Measurements from ENCODE around the gene MARCHF3.
"Not testable (repeated sequence)": the region's sequence is repeated elsewhere in the genome, so short reads cannot be mapped to it uniquely, and the experiment has no call there.

The MARCHF3 gene

GRCh38 chr5:127011153-127011552 lies 19.2 kb downstream of the MARCHF3 start:
- DNase-seq = no peak

GRCh38 chr5:127010362-127010761 lies 20.0 kb downstream of the MARCHF3 start:
- DNase-seq = no peak

DNA sequence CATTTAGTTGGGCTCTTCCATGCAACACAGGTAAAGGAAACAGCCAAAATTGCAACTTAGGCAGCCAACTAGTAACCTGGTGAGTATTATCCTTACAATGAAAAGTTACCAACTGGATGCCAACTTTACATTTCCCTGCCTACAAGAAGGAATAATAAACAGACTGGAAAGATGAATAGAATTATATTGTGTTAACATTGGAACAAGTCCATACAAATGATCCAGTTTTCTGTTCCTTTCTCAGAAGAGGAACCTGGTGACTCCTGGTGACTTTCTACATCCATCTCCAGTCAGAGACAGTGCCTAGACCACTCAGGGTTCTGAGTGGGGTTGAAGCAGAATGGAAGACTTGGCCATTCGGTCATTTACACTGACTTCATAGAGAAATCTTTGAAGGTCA lies 20.6 kb downstream of the MARCHF3 start:
- no peak for DNase-seq

GRCh38 chr5:127008300-127008975 lies 21.9 kb downstream of the MARCHF3 start:
- no peak for DNase-seq

- no peak for DNase-seq
Measured at GRCh38 chr5:127007522-127007921, 22.8 kb downstream of the MARCHF3 start.

GRCh38 chr5:127006744-127007143 lies 23.6 kb downstream of the MARCHF3 start:
- DNase-seq = no peak

- not testable (repeated sequence) for DNase-seq
Measured at GRCh38 chr5:127005282-127005681, 25.1 kb downstream of the MARCHF3 start.

- no peak for DNase-seq
Measured at GRCh38 chr5:127004721-127005120, 25.6 kb downstream of the MARCHF3 start.

GRCh38 chr5:127003798-127004495 lies 26.4 kb downstream of the MARCHF3 start:
- DNase-seq = no peak

DNA sequence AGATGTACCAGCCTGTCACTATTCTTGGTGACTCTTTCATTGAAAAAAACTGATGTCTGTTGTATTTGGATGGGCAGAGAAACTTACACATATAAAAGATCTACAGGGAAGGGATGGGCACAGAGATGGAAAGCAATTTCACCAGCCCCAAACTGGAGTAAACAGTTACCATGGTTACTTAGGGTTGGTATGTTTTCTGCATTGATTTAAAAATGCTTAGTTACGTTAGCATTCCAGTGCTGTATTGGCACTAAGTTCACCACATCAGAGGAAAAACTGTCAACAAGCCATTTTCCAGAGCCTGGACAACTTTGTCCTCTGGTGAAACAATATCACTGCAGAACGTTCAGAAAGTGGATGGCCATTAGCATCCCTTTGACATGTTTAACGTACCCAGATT lies 28.0 kb downstream of the MARCHF3 start:
- no peak for DNase-seq

- DNase-seq = no peak
Measured at GRCh38 chr5:127001621-127002296, 28.6 kb downstream of the MARCHF3 start.

DNA sequence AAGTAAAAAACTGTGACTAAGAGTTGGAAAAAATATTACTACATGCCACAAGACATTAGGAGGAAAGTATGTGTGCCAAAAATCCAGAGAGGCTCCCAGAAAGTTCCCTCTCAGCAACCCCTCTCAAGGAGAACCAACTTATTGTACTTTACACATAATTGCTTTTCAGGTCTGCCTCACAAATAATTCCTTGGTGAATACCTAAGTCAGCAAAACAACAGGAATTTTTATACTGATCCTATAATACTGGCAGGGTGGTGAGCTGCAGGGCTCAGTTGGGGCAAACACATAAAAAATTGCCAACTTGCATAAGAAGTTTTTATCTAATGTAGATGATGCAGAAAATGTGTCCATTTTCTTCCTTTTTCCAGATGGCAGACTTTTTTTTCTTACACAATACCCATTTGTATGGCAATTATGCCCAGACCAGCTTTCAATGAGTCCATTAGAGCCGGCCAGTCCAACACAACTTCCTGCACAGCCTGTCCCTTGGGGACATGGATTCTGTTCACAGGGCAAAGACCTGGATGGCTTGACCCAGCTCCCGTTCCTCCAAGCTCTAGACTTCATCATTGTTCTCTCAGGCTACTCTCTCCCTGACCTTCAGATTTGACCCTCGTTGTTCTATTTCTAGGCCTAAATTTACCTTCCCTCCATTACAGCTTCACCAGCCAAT lies 31.3 kb downstream of the MARCHF3 start:
- no peak for DNase-seq

DNA sequence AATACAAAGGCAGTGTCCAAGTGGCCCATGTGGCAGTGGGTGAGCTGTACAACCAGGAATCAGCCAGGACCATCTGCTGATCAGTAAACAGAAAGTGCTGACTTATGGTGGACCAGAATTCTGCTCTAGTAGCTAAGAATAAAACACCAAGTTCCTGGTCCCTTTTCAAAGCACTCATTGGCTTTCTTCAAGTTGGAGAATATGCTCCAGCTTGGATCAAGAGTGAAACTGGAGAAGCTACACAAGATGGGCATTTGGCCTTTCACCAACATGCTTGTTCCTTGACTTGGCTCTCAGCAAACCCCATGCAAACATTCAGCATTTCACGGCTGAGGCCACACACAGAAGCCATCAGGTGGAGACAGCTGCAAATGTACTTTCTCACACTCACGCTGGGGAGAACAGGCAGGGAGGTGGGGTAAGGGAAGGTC lies 32.1 kb downstream of the MARCHF3 start:
- DNase-seq = no peak

DNA sequence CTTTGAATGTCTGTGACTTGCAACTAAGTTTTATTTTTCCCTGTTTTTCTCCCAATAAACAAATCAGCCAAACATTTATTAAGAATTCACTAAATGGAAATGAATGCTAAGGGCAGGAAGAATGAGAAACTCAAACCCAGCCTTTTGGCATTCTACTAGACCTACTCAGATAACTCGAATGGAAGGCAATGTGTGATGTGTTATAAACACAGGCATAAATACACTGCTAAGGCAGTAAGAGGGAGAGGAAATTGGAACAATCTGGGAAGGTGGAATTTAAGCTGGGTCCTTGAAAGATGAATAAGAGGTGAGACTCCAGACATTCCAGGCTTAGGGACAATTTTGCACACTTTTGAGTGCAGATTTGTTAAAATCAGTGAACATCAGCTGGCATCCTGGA lies 34.7 kb downstream of the MARCHF3 start:
- no peak for DNase-seq

- no peak for DNase-seq
Measured at GRCh38 chr5:126995039-126995438, 35.3 kb downstream of the MARCHF3 start.

GRCh38 chr5:126994485-126994884 lies 35.9 kb downstream of the MARCHF3 start:
- DNase-seq = no peak

DNA sequence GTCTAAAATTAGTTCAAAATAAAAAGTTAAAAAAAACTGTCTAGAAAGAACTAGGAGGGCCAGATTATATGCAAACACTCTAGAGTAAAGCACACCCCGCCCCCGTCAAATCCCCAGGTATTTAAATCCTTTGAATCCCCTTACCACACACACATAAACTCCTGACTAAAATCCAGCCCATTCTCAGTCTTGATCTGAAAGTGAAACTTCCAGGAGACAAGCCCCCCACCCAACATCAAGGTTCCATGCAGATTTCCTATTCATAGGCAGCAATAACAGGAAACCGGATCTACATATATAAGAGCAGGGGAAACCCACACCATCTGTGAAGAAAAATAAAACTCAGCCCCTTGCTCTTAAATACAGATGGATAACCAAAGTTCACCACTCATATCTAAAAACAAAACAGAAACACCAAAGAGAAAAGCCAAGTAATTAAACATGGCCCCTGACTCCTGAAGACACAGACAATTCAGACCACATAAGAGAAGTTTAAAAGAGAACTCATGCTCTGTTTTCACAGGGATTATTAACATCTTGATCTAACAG lies 42.3 kb downstream of the MARCHF3 start:
- DNase-seq = no peak

DNA sequence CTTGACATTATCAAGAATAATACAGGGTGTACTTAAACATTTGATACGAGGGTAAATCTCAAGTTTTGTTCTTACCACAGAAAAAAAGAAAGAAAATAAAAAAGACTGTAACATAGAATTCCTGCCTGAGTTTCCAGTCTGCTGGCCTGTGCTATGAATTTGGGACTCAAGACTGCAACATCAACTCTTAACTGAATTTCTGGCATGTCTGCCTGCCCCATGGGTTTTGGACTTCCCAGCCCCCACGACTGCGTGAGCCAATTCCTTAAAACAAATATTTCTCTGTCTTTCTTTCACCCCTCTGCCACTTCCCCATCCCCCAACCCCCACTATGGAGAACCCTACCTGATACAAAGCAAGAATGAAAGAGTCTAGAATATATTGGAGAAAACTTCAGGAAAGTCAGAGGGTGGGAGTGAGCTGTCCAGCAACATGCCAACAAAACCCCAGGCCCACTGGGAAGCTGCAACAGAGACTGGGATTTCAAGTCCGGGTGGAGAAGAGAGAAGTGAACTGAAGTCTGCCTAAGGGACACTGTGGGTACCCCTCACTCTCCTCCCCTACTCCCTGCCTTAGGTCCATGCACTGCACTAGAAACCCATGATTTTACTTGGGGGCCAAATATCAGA lies 43.0 kb downstream of the MARCHF3 start:
- no peak for DNase-seq

DNA sequence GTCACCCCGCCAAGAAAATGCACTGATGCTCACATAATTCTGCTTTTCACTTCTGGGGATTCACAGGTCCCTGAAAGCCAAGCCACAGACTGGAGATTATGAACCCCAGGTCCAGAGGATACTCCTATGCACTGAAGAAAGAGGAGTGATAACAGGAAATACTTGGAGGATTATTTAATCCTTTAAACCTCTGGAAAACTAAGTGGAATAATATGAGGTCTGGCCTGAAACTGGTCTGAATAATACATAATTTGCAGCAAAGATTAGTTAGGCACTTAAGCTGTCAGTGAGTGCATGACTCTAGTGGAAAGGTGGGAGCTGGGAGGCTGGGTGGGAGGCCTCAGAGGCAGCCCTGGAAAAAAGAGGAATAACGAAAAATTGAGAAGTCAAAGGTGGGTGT lies 45.7 kb downstream of the MARCHF3 start:
- no peak for DNase-seq

DNA sequence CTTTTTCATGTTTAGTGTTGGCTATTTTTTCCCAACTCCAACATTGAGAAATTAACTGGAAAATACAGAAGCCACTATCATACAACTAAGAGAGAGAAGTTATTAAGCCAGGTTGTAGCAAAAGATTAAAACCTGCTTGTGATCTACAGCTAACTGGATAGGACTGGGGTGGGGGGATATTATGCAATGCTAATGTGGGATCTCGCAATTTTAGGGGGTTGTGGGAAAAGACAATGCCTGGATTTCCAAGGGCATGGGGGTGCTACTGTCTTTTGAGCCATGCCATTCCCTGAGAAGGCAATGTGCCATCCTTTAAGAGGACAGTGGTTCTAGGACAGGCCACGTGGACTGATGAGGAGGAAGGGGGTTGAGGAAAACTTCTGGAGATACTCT lies 46.5 kb downstream of the MARCHF3 start:
- no peak for DNase-seq

DNA sequence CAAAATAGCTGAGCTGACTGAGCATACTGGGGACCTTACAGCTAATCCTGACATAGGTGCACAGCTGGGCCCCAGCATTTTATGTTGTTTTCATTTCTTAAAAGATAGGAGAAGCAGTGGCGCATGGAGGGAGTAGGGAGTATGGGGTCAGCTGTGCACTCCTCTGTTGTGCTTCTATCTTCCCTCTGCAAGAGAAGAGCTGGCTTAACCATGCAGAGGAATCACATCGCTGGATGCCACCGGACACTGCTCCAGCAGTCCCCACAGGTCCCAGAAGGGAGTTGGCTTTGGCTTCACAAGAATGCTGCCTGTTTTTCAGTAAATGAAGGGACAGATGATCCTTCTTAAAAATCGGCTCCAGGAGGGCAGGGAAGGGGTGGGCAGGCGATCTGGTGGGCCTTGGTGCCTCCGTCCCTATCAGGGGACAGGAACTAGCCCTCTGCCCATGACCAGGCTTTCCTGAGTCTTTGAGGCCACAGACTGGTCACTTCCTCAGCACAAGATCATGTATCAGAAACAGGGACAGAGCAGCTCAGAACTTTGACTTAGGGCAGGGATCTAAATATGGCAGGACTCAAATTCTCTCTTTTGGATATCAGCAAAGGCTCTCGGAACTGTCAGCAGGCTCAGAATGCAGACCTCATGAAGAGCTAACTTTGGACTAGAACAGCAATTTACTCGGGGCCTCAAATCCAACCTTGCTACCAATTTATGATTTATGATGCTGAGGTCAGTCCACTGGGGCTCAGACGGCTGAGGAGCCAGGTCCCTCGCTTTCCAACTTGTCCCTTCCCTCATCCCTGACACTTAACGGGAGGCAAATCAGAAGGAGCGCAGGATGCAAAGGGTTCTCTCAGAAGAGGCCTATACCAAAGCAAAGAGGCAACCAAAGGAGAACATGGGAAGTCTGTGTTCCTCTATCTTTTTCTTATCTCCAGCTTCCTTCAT lies 47.2 kb downstream of the MARCHF3 start:
- no peak for DNase-seq

GRCh38 chr5:126982202-126982601 lies 48.2 kb downstream of the MARCHF3 start:
- no peak for DNase-seq

Measured in KG1 (cell line).